HG02943 (cell line): Measurements from ENCODE around the gene LAYN.

Source experiments
- ATAC-seq: cut with Tn5 transposase; IDR thresholded peaks from one replicate; pipeline ENCODE4 v1.9.1; 2021; ENCODE audit warnings: mild to moderate bottlenecking, low read depth, moderate library complexity; ENCODE audit not compliant: unreplicated experiment

Gene LAYN

GRCh38 chr11:111589886-111590499, 49.5 kb downstream of the LAYN start:
- no peak for ATAC-seq

DNA sequence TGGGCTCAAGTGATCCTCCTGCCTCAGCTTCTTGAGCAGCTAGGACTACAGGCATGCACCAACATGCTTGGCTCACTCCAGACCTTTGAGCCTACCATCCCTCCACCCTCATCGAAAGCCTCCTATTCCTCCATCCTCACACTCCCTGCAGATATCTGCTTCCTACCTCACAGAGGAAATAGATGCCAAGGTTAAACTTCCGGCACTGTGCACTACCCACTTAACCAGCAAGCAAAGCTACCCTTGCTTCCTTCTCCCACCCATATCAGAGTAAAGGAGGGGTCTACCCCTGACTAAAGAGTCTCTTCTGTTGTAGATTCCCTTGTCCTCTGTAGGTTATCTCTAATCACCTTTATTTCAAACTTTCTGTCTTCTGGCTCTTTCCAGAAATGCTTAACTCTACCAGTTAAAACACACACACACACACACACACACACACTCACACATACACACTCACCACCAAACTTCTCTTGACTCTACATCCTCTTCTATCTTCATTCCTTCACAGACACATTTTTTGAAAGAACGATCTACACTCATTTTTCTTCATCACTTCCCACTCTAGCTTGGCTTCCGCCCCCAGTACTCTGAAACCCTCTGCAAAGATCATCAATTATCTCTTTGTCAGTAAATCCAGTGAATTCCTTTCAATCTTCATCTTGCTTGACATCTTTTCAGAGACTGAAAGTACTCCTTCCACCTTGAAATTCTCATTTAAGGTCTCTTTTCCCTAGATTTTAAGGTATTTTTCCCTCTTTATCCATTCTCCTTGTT, 50.9 kb downstream of the LAYN start:
- ATAC-seq = no peak

DNA sequence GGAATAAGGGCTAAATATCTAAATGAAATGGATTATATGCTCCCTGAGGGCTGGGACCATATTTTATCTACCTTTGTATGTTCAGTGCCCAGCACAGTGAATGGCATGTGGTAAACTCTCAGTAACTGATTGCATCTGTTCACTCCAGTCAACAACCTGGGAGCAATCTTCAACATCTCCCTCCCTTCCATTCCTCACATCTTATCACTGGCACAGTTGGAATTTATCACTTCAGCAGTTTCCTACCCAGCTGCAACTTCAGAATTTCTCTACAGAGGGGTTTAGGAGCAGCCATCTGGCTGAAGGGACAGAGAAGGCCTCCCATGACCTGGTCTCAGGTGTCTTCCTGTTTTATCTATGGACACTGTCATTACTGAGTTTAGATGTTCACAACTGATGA, 52.0 kb downstream of the LAYN start:
- ATAC-seq = no peak

- ATAC-seq = no peak
These were observed 55.8 kb downstream of the LAYN start for GRCh38 chr11:111596319-111596718.

- no peak for ATAC-seq
These were observed 57.6 kb downstream of the LAYN start for GRCh38 chr11:111598148-111598547.

- ATAC-seq = no peak
These were observed 58.0 kb downstream of the LAYN start for GRCh38 chr11:111598559-111598958.

DNA sequence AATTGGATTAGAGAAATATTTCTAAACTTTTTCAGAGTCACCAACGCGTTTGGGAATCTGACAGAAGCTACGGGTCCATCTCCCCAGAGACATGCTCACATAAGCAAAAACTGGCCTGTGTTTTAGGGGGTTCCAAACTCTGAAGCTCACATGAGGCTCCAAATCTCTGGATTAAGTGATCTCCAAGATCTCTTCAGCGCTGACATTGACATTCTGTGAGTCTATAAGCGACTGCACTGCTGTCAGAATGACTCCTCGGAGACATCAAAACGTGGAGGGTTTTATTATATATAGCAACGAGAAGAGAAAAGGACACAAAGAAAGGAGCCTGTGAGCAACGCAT, 61.1 kb downstream of the LAYN start:
- no peak for ATAC-seq

DNA sequence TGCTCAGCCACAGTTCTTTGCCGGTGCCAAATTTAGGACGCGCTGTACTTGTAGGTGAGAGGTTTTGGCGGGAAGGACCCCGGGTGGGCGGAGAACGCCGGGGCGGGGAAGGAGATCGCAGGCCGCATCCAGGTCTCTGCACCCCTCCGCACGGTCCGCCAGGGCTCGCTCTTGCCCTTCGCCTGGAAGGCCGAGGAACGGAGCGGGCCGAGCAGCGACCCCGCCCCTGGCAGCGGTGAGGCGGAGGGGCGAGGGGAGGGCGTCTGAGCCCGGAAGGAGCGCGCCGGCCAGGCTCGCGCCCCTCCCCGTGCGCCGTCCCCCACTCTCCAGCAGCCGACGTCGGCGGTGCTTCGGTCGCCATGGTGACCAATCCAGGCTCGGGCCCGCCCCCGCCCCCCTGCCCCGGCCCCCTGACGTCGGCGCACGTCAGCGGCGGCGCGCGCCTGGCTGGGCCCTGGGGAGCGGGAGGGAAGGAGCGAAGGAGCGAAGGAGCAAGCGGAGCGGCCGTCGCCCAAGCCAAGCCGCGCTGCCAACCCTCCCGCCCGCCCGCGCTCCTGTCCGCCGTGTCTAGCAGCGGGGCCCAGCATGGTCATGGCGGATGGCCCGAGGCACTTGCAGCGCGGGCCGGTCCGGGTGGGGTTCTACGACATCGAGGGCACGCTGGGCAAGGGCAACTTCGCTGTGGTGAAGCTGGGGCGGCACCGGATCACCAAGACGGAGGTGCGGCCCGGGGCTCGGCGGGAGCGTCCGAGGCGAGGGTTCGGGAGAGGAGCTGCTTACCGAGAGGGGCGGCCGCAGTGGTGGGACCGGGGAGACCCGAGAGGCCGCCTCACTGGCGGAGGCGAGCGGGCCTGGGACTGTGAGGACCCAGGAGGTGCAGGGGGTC, 61.7 kb downstream of the LAYN start, which contains the start of gene SIK2:
Gene SIK2, plus strand, starts transcription at position 471 of the 886 bp plus-strand sequence. Its CDS starts 115 bp downstream, at position 586.
- ATAC-seq = peak; percentile 75

GRCh38 chr11:111602865-111603610, 62.5 kb downstream of the LAYN start:
- no peak for ATAC-seq

DNA sequence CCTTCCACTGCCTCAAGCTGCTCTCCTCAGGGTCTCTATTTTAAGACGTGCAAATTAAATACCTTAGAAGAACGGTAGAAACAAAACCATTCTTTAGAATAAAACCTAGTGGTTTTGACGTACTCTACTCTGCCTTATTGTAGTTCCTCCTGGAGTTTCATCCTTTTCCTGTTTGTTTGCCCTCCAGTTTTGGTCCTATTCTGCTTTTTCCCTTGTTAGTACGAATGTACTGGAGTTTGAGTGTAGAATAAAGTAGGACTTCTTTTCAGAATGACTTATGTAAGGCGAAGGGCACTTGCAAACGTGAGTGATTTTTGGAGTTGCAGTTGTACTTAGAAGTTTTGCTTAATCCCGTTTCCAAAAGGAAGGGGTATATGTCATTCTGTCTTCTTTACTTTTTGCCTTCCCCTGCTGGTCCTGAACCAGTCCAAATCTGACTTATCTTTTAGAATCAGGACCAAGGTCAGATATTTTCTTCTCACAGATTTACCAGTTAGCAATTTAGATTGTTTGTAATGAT, 63.2 kb downstream of the LAYN start:
- ATAC-seq = no peak

DNA sequence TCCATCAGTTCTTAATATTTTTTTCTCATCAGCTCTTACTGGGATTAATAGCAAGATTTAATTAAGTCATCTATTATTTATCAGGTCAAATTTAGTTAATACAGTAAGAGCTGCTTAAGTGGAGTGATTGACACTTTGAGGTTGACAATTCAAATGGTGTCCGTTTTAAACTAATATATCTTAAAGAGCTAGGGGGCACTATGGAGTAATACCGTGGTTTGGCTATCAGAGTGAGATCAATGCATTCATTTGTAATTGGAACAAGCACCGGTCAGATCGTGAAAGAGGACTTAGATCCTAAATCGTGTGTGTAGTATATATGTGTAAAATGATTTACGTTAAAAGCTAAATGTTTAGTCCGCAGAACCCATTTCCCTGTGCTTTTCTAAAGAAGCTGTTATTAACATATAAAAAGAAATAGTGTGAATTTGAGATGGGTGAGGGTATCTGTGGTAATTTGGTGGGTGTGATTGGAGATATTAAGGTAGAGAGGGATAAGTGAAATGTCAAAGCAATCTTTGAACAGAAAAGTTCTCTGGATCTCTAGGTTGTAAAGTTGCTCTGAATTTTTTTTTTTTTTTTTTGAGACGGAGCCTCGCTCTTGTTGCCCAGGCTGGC, 64.0 kb downstream of the LAYN start:
- ATAC-seq = no peak

DNA sequence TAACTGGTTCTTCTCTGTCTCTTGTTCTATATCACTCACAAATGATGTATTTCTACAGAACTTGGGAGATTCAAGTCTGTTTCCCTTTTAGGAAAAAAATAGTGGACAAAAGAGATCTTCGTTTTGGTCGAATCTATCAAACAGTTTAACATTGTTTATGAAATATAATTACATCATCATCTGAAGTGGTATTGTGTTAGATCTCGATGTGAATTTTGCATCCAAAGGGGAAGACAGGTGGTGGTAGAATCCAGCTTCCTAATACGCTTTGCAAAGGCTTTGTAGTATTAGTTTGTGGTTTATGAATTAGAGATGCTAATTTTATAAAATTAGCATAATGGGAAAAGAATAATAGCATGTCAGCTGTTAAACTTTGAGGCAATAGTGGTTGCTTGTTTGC, 65.2 kb downstream of the LAYN start:
- no peak for ATAC-seq

DNA sequence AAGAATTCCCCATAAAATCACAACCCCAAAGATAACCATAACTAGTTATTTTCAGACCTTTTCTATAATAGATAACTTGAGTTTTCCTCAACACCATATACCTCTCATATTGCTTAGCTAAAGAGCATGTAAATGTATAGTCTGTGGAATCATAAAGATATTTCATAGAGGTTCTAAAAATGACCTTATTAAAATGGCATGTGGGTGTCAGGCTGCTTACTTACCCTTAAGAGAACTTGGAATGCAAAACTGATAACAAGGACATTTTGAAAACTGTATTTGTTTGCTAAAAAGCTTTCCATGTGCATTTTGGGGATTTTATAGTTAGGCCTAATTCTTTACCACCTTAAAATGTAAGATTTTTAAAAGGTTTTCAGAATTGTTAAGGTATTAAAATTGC, 66.5 kb downstream of the LAYN start:
- no peak for ATAC-seq

- no peak for ATAC-seq
These were observed 67.2 kb downstream of the LAYN start for GRCh38 chr11:111607751-111608150.
